HFFc6 (cell line): ENCODE results near the gene THBD. TPM values are rescaled to one million over a fixed set of nuclear protein-coding genes. Genes with fewer than 3 reads are reported as not detected.

Experiments used
- DNase-seq: peaks from one replicate; pipeline ENCODE4 v3.0.0-alpha.2; 2018
- H3K27ac Mint-ChIP-seq: 2 replicates; pipeline ENCODE4 v1.8.0; 2020; ENCODE audit warnings: mild to moderate bottlenecking, mixed read lengths
- H3K27me3 Mint-ChIP-seq: 2 replicates; pipeline ENCODE4 v1.8.0; 2021; ENCODE audit warnings: mild to moderate bottlenecking, moderate library complexity, mixed read lengths; ENCODE audit not compliant: insufficient read depth
- H3K36me3 Mint-ChIP-seq: 2 replicates; pipeline ENCODE4 v1.8.0; 2021; ENCODE audit warnings: low read depth, mixed read lengths
- H3K4me1 Mint-ChIP-seq: 2 replicates; pipeline ENCODE4 v1.8.0; 2020; ENCODE audit warnings: low read depth, mixed read lengths
- H3K4me3 Mint-ChIP-seq: 2 replicates; pipeline ENCODE4 v1.8.0; 2020; ENCODE audit warnings: mild to moderate bottlenecking, moderate library complexity, mixed read lengths
- H3K9me3 Mint-ChIP-seq: 2 replicates; pipeline ENCODE4 v1.8.0; 2020; ENCODE audit warnings: mild to moderate bottlenecking, mixed read lengths
- CTCF ChIP-seq: fragments of 200-600 bp; sonication (generic); IDR thresholded peaks from 2 replicates; pipeline ENCODE4 v1.5.0; 2021; ENCODE audit warnings: antibody characterized with exemption, mild to moderate bottlenecking
- total RNA-seq, 6 experiments: library from RNA; stranded (reverse); fragmentation: NEBNext Ultra II Directional; extraction: Animal tissue kit (Norgen Biotek cat#: 25700); gene quantifications; 2 replicates in 1 of 6; 3 replicates in 5 of 6; pipeline ENCODE4 v1.2.3, GENCODE V29; 2021

Gene THBD
- total RNA-seq, 6 experiments from 2014 or later: 0.05 to 0.11 (median 0.09) TPM

- Mint-ChIP-seq H3K36me3 (no peaks in the 10 kb centered on the region), H3K27ac (no peak overlapping the region), H3K9me3 (no peaks in the 10 kb centered on the region), H3K27me3 (peaks cover 38% of the 10 kb centered on the region), H3K4me3 (no peak overlapping the region), H3K4me1 (no peaks in the 10 kb centered on the region)
- no peak for DNase-seq
- no peak for TF ChIP-seq CTCF
Measured at GRCh38 chr20:23092384-23092756, 42.9 kb upstream of the THBD start.

- no peak overlapping the region for H3K27ac Mint-ChIP-seq
Measured at GRCh38 chr20:23091721-23092383, 42.4 kb upstream of the THBD start.

GRCh38 chr20:23090878-23091277, 41.4 kb upstream of the THBD start:
- no peak overlapping the region for H3K4me3 Mint-ChIP-seq
- H3K4me1 Mint-ChIP-seq: no peaks in the 10 kb centered on the region
- H3K9me3 Mint-ChIP-seq: no peaks in the 10 kb centered on the region
- no peak for DNase-seq
- H3K27ac Mint-ChIP-seq: no peak overlapping the region
- no peak for TF ChIP-seq CTCF
- H3K27me3 Mint-ChIP-seq: peaks cover 40% of the 10 kb centered on the region
- H3K36me3 Mint-ChIP-seq: no peaks in the 10 kb centered on the region

More at GRCh38 chr20:23091721-23092383, 42.4 kb upstream of the THBD start:
- Mint-ChIP-seq H3K27me3 (peaks cover 38% of the 10 kb centered on the region), H3K9me3 (no peaks in the 10 kb centered on the region), H3K36me3 (no peaks in the 10 kb centered on the region), H3K4me1 (no peaks in the 10 kb centered on the region), H3K4me3 (no peak overlapping the region)
- no peak for DNase-seq
- TF ChIP-seq CTCF: no peak

GRCh38 chr20:23090147-23090546, 40.7 kb upstream of the THBD start:
- TF ChIP-seq CTCF: no peak
- DNase-seq: no peak
- H3K27me3 Mint-ChIP-seq: peaks cover 40% of the 10 kb centered on the region
- H3K36me3 Mint-ChIP-seq: no peaks in the 10 kb centered on the region
- no peaks in the 10 kb centered on the region for H3K4me1 Mint-ChIP-seq
- H3K4me3 Mint-ChIP-seq: no peak overlapping the region
- H3K9me3 Mint-ChIP-seq: no peaks in the 10 kb centered on the region
- H3K27ac Mint-ChIP-seq: no peak overlapping the region

- no peak for DNase-seq
- TF ChIP-seq CTCF: no peak
- H3K4me3 Mint-ChIP-seq: no peak overlapping the region
- no peaks in the 10 kb centered on the region for H3K4me1 Mint-ChIP-seq
- no peak overlapping the region for H3K27ac Mint-ChIP-seq
- no peaks in the 10 kb centered on the region for H3K36me3 Mint-ChIP-seq
- H3K27me3 Mint-ChIP-seq: peaks cover 38% of the 10 kb centered on the region
- H3K9me3 Mint-ChIP-seq: no peaks in the 10 kb centered on the region
Measured at GRCh38 chr20:23088866-23089265, 39.4 kb upstream of the THBD start.
